ENCODE measurements around the gene SLC15A1.

SLC15A1 gene

DNA sequence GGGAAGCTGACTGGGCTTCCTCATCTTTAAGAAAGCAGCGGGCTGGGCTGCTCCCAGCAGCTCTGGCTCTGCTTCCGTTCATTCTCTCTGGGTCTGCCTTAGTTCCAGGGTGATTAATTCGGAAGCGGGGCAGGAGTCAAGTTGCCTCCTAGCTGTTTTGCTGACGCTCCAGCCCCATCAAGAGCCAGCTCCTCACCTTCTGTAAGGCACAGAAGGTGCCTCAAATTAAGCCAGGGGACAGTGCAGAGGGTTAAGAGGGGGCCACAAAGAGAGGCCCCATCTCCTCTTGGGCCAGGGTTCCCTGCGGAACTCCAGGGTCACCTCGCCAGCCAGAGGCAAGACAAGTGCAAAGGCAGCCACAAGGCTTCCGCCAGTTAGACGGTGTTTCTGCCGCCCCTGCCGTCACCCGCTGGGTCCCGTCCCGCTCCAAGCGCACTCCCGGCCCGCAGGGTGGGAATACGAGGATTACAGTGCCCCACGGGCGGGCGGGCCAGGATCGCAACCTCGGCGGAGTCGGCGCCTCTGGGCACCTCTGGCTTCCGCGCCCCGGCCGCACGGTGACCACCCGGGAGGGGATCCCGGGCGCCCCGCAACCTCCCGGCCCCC is 508 bp downstream of the SLC15A1 start:
- DNase-seq (ENCODE audit: low spot score), result no peak

DNA sequence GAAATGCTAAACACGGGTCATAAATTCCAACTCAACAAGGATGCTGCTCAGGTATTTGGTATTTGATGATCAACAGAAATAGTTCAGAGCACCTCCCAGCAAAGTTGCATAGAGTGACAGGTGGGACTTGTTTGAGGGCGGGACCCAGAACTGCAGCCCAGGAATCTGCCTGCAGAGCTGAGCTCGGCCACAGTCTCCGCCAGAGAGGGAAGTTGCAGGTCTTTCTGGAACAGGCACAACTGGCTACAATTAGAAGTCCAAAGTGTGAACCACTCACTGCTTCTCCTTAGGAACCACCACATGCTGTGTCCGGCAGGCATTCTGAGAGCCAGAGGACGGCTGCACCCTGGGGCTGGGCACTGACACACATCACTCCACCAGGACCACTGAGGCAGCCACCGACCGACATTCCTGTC is 1.1 kb downstream of the SLC15A1 start:
- no peak for DNase-seq (ENCODE audit: low spot score)

- DNase-seq (ENCODE audit: low spot score), result no peak
Observed at GRCh38 chr13:98749501-98749900, 3.0 kb downstream of the SLC15A1 start.

DNA sequence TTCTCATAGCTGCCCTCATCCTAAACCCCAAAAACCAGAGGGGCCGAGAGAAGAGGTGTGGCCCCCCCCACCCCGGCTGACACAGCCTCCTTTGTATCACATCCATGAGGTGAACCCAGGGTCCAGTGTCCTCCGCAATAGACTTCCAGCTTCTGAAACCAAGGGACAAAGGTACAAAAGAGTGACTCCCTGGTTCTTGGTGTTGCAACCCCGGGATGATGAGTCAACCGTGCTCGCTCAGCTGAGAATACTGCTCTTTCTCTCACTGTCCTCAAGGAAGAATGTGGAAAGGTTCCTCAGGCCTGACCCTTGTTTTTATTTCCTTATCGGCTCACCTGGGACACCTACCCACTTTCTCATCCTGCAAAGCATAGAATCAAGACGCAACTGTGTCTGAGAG is 5.5 kb downstream of the SLC15A1 start:
- no peak for DNase-seq (ENCODE audit: low spot score)

GRCh38 chr13:98743377-98743776 is 9.1 kb downstream of the SLC15A1 start:
- DNase-seq (ENCODE audit: low spot score), result no peak

GRCh38 chr13:98742961-98743360 is 9.5 kb downstream of the SLC15A1 start:
- no peak for DNase-seq (ENCODE audit: low spot score)

- no peak for DNase-seq (ENCODE audit: low spot score)
Observed at GRCh38 chr13:98741741-98742435, 10.6 kb downstream of the SLC15A1 start.

- no peak for DNase-seq (ENCODE audit: low spot score)
Observed at GRCh38 chr13:98740131-98740530, 12.3 kb downstream of the SLC15A1 start.

GRCh38 chr13:98738993-98739392 is 13.5 kb downstream of the SLC15A1 start:
- DNase-seq (ENCODE audit: low spot score), result no peak

DNA sequence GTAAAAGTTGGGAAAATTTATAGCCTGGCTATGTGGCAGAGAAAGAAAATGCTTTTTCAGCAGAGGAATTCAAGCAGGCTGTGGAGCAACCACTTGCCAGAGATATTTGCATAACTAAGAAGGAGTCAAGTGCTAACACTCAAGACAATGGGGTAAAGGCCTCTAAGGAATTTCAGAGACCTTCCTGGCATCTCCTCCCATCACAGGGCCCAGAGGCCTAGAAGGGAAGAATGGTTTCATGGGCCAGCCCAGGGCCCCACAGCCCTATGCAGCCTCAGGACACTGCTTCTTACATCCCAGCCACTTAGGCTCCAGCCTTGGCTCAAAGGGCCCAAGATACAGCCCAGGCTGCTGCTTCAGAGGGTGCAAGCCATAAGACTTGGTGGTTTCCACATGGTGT is 14.3 kb downstream of the SLC15A1 start:
- no peak for DNase-seq (ENCODE audit: low spot score)

DNA sequence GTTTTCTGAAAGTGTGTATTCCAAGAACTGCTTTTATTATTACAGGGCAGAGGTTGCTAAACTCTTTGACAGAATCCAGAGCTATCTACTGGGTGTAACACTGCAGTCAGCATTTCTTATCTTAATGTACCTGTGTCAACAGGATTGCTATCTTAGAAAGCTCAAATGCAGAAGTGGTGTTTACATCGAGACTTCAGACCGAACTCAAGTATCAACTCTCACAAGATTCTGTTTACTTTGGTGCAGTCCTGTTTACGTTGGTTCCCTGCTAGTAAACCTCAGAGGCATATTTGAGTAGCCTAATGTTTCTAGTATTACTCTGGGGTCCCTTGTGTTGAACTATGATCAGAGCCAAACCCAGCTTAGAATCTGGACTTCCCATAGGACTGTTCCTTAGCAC is 20.5 kb downstream of the SLC15A1 start:
- no peak for DNase-seq (ENCODE audit: low spot score)

GRCh38 chr13:98731038-98731437 is 21.4 kb downstream of the SLC15A1 start:
- no peak for DNase-seq (ENCODE audit: low spot score)

- DNase-seq (ENCODE audit: low spot score), result no peak
Observed at GRCh38 chr13:98730441-98730840, 22.0 kb downstream of the SLC15A1 start.

- DNase-seq (ENCODE audit: low spot score), result no peak
Observed at GRCh38 chr13:98729658-98730057, 22.8 kb downstream of the SLC15A1 start.

- DNase-seq (ENCODE audit: low spot score), result no peak
Observed at GRCh38 chr13:98722958-98723357, 29.5 kb downstream of the SLC15A1 start.

DNA sequence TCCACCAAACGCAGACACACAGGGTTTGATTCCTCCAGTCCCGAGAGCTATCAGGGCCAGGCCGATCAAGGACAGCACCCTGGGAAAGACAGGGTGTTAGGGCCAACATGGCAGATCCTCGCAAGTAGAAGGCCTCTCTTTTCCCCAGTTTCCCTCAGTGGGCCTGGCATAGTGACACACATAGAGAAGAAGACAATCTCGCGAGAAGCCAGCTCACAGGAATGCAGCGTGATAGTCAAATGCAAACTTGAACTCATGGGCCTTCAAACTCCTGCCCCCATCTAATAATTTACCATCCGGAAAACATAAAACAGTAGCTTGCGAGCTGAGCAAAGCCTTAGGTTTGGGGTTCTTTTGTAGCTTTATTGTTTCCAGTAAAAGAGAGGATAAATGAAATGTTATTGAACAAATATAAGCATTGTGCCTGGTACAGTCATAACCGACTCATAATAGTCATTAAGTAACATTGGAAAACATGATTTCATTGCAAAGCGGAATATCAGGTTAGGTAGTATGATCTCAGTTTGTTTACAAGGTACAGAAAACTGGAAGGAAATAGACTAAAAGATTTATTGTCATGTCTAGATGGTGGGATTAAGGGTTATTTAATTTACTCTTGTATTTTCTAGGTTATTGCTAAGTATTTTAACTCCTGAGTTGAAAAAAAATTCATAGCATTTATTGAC is 30.5 kb downstream of the SLC15A1 start:
- DNase-seq (ENCODE audit: low spot score), result no peak

GRCh38 chr13:98719527-98720250 is 32.8 kb downstream of the SLC15A1 start:
- DNase-seq (ENCODE audit: low spot score), result no peak

DNA sequence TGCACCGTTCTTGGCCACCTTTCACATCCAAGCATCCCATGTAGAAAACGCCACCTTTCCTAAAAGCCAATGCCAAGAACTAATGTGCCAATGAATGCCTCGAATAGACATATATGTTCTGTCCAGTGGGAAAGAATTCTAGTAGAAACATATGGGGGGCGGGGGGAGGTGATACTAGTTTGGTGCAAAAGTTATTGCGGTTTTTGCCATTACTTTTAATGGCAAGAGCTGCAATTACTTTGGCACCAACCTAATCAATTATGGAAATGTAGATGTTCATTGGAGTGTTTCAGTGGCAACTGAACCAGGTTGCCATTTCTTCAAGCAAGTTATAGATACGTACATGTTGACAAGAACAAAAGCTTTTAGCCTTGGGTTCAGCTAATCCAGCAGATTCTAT is 34.6 kb downstream of the SLC15A1 start:
- no peak for DNase-seq (ENCODE audit: low spot score)

DNA sequence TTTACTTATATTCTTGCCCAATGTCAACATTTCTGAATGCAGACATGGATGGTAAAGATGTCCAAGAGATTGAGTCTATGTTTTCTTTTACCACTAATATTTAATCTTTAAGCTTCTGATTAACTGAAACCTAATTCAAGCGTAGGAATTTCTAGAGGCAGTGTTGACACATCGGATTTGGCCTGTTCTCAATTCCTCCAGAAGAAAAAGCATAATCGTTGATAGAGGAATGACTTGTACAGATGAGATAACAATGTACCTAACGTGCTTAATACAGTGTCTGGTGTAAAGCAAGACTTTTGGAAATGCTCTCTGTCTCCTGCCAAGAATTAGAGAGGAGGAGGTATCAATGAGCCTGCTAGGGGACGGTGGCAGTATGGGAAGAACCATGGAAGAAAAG is 35.2 kb downstream of the SLC15A1 start:
- DNase-seq (ENCODE audit: low spot score), result no peak

DNA sequence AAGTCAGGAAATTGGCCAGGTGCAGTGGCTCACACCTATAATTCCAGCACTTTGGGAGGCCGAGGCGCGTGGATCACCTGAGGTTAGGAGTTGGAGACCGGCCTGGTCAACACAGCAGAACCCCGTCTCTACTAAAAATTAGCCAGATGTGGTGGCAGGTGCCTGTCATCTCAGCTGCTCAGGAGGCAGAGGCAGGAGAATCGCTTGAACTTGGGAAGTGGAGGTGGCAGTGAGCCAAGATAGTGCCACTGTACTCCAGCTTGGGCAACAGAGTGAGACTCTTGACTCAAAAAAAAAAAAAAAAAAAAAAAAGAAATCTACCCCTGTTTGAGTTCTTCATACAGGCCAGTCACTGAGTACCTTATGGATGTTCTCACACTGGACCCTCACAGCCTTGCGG is 42.0 kb downstream of the SLC15A1 start:
- DNase-seq (ENCODE audit: low spot score), result no peak

DNA sequence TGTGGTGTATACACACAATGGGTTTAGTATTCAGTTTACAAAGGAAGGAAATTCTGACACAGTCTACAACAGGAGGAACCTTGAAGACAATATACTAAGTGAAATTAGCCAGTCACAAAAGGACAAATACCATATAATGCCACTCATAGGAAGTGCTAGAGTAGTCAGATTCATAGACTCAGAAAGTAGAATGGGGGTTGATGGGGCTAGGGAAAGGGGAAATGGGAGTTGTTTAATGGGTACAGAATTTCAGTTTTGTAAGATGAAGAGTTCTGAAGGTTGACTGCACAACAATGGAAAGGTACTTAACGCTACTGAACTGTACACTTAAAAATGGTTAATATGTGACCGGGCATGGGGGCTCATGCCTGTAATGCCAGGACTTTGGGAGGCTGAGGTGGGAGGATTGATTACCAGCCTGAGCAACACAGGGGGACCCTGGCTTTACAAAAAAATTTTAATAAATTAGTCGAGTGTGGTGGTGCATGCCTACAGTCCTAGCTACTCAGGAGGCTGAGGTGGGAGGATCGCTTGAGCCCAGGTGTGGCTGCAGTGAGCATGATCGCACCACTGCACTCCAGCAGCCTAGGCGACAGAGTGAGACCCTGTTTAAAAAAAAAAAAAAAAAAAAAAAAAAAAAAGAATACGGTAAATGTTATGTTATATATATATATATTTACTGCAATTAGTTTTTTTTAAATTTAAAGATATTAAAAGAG is 45.0 kb downstream of the SLC15A1 start:
- DNase-seq (ENCODE audit: low spot score), result no peak

- no peak for DNase-seq (ENCODE audit: low spot score)
Observed at GRCh38 chr13:98706446-98707110, 45.9 kb downstream of the SLC15A1 start.
